HEK293T (cell line): Measurements from ENCODE around the gene TDG.

ENCODE experiments used
- CTCF ChIA-PET: fragments of 350-600 bp; formaldehyde crosslinking; extraction: SDS; loops from one replicate; lab custom pipeline; 2021; ENCODE audit warnings: antibody characterized with exemption, inconsistent platforms; lab: Yijun Ruan, JAX
- POLR2A ChIA-PET: fragments of 350-600 bp; formaldehyde crosslinking; extraction: SDS; loops from one replicate; lab custom pipeline; 2020; ENCODE audit warnings: antibody characterized with exemption, inconsistent platforms; lab: Yijun Ruan, JAX
- DNase-seq: peaks from one replicate; pipeline ENCODE4 v3.0.0; 2012; ENCODE audit warnings: mixed read lengths; ENCODE audit errors: extremely low spot score
- ARNT ChIP-seq: fragments of 450-650 bp; IDR thresholded peaks from 2 replicates; pipeline ENCODE4 v1.6.1; 2017; ENCODE audit warnings: mild to moderate bottlenecking
- BHLHE40 ChIP-seq: fragments of 450-650 bp; IDR thresholded peaks from 2 replicates; pipeline ENCODE4 v1.6.1; 2016; ENCODE audit warnings: mild to moderate bottlenecking, moderate library complexity, borderline replicate concordance
- CTBP1 ChIP-seq: fragments of 450-650 bp; IDR thresholded peaks from 2 replicates; pipeline ENCODE4 v1.6.1; 2016; ENCODE audit warnings: borderline replicate concordance
- ELF4 ChIP-seq: fragments of 450-650 bp; IDR thresholded peaks from 2 replicates; pipeline ENCODE4 v1.6.1; 2017; ENCODE audit warnings: antibody characterized with exemption
- FOXA1 ChIP-seq: fragments of 450-650 bp; IDR thresholded peaks from 2 replicates; pipeline ENCODE4 v1.6.1; 2016; ENCODE audit warnings: mild to moderate bottlenecking
- FOXK2 ChIP-seq: fragments of 450-650 bp; IDR thresholded peaks from 2 replicates; pipeline ENCODE4 v1.6.1; 2016; ENCODE audit warnings: mild to moderate bottlenecking
- FOXM1 ChIP-seq: fragments of 450-650 bp; IDR thresholded peaks from 2 replicates; pipeline ENCODE4 v1.6.1; 2017; ENCODE audit warnings: mild to moderate bottlenecking, borderline replicate concordance
- HDGF ChIP-seq: fragments of 450-650 bp; IDR thresholded peaks from 2 replicates; pipeline ENCODE4 v1.6.1; 2017; ENCODE audit warnings: antibody characterized with exemption, borderline replicate concordance
- L3MBTL2 ChIP-seq: fragments of 450-650 bp; conservative IDR thresholded peaks from 2 replicates; pipeline ENCODE4 v1.6.1; 2016; ENCODE audit warnings: mild to moderate bottlenecking
- LEF1 ChIP-seq: fragments of 450-650 bp; IDR thresholded peaks from 2 replicates; pipeline ENCODE4 v1.6.1; 2017; ENCODE audit warnings: mild to moderate bottlenecking, borderline replicate concordance
- NFRKB ChIP-seq: fragments of 450-650 bp; IDR thresholded peaks from 2 replicates; pipeline ENCODE4 v1.6.1; 2016; ENCODE audit warnings: mild to moderate bottlenecking, moderate library complexity
- PKNOX1 ChIP-seq: fragments of 450-650 bp; IDR thresholded peaks from 2 replicates; pipeline ENCODE4 v1.6.1; 2016
- SP1 ChIP-seq: fragments of 450-650 bp; IDR thresholded peaks from 2 replicates; pipeline ENCODE4 v1.6.1; 2017
- SUZ12 ChIP-seq: fragments of 450-650 bp; IDR thresholded peaks from 2 replicates; pipeline ENCODE4 v1.6.1; 2016; ENCODE audit warnings: mild to moderate bottlenecking
- TARDBP ChIP-seq: fragments of 450-650 bp; IDR thresholded peaks from 2 replicates; pipeline ENCODE4 v1.6.1; 2016
- ZNF384 ChIP-seq: fragments of 450-650 bp; IDR thresholded peaks from 2 replicates; pipeline ENCODE4 v1.6.1; 2016

Gene TDG

GRCh38 chr12:103929046-103929783, 36.5 kb upstream of the TDG start:
- peak; percentile 83 for DNase-seq
- ChIA-PET CTCF (interaction anchor here (0.5 to 1.2 kb wide), 2 partner anchors 17 to 1203 kb away, joined by 3 read pairs; no protein-coding TSS in a partner anchor), POLR2A (interaction anchor here (0.5 to 3.7 kb wide), 21 partner anchors 8 to 209 kb away, joined by 3 to 30 read pairs (median 4); partner anchors contain the start of genes GLT8D2, NFYB and TDG)
- TF ChIP-seq LEF1 (no peak), L3MBTL2 (peak; percentile 36), SUZ12 (no peak), ELF4 (no peak)

- DNase-seq = no peak
- ChIA-PET CTCF (interaction anchor here (0.5 kb wide), 1 partner anchor 1203 kb away, joined by 3 read pairs; no protein-coding TSS in a partner anchor), POLR2A (interaction anchor here (0.5 to 3.7 kb wide), 21 partner anchors 9 to 208 kb away, joined by 3 to 30 read pairs (median 4); partner anchors contain the start of genes GLT8D2, NFYB and TDG)
- peak; percentile 68; the same call in 1 of the 2 replicates for TF ChIP-seq SUZ12
- no peak for TF ChIP-seq TARDBP
These were observed 36.0 kb upstream of the TDG start for GRCh38 chr12:103929784-103930033.

GRCh38 chr12:103930034-103930786, 35.5 kb upstream of the TDG start, which contains the start of gene HSP90B1:
HSP90B1 (plus strand) TSS chr12:103930410; CDS start chr12:103930516, 106 bp downstream.
- TF ChIP-seq ELF4 (peak; percentile 49; the same call in 1 of the 2 replicates), HDGF (0 out of 2 replicates have a peak, but pooled peaks have one; percentile 53), TARDBP (no peak), ARNT (no peak), FOXM1 (peak; percentile 99), PKNOX1 (peak; percentile 80), L3MBTL2 (peak; percentile 93), CTBP1 (no peak), ZNF384 (no peak)
- CTCF ChIA-PET = interaction anchor here (0.5 kb wide), 1 partner anchor 1202 kb away, joined by 3 read pairs; no protein-coding TSS in a partner anchor
- peak; percentile 97 for DNase-seq
- POLR2A ChIA-PET = interaction anchor here (0.5 to 3.7 kb wide), 22 partner anchors 9 to 208 kb away, joined by 3 to 30 read pairs (median 4); partner anchors contain the start of genes GLT8D2, NFYB and TDG

GRCh38 chr12:103930787-103931735, 34.6 kb upstream of the TDG start:
- ChIA-PET POLR2A (interaction anchor here (0.8 to 3.7 kb wide), 3 partner anchors 24 to 178 kb away, joined by 3 to 30 read pairs (median 26); partner anchors contain the start of gene TDG), CTCF (no interaction called here)
- TF ChIP-seq CTBP1 (no peak), FOXM1 (no peak), ELF4 (no peak), SP1 (no peak), FOXA1 (no peak), TARDBP (no peak), NFRKB (no peak), BHLHE40 (no peak), PKNOX1 (no peak), SUZ12 (no peak), ZNF384 (no peak), FOXK2 (no peak), LEF1 (no peak), L3MBTL2 (no peak; the same call in 1 of the 2 replicates), ARNT (no peak), HDGF (no peak)
- DNase-seq = peak; percentile 16

GRCh38 chr12:103933237-103933636, 32.4 kb upstream of the TDG start:
- POLR2A ChIA-PET = interaction anchor here (0.6 kb wide), 1 partner anchor 46 kb away, joined by 3 read pairs; no protein-coding TSS in a partner anchor

More at GRCh38 chr12:103933237-103933636, 32.4 kb upstream of the TDG start:
- CTCF ChIA-PET = no interaction called here
- no peak for DNase-seq
- TF ChIP-seq TARDBP (no peak), NFRKB (no peak), FOXM1 (no peak), CTBP1 (no peak), BHLHE40 (no peak), ARNT (no peak), ZNF384 (no peak), PKNOX1 (no peak), L3MBTL2 (no peak), FOXK2 (no peak), SP1 (no peak), FOXA1 (no peak), ELF4 (no peak), HDGF (no peak), SUZ12 (no peak), LEF1 (no peak)
